Mesothelial cell of epicardium (in vitro differentiated cells): ENCODE data around the gene DNAJC25. TPM values are rescaled to one million over a fixed set of nuclear protein-coding genes. Genes with fewer than 3 reads are reported as not detected.

Experiments used
- DNase-seq, 2 experiments: peaks; one replicate each; pipeline ENCODE4 v3.0.0; 2021; ENCODE audit warnings: low spot score in 2 of 2; ENCODE audit not compliant: unreplicated experiment in 2 of 2
- H3K27ac Mint-ChIP-seq: 2 replicates; pipeline ENCODE4 v1.8.0; 2021; ENCODE audit warnings: mixed read lengths
- H3K27me3 Mint-ChIP-seq: 2 replicates; pipeline ENCODE4 v1.8.0; 2021; ENCODE audit warnings: low read depth, mixed read lengths
- H3K36me3 Mint-ChIP-seq: 2 replicates; pipeline ENCODE4 v1.8.0; 2021; ENCODE audit warnings: mixed read lengths
- H3K4me1 Mint-ChIP-seq: 2 replicates; pipeline ENCODE4 v1.8.0; 2021; ENCODE audit warnings: mixed read lengths
- H3K4me3 Mint-ChIP-seq: 2 replicates; pipeline ENCODE4 v1.8.0; 2021; ENCODE audit warnings: mild to moderate bottlenecking, moderate library complexity, mixed read lengths
- H3K9me3 Mint-ChIP-seq: 2 replicates; pipeline ENCODE4 v1.8.0; 2021; ENCODE audit warnings: mixed read lengths
- total RNA-seq: library from RNA; stranded (reverse); gene quantifications from 3 replicates; pipeline ENCODE4 v1.2.1, GENCODE V29; 2021
- TF ChIP-seq, protein P1 (sequence below): fragments of 200-600 bp; sonication (generic); IDR thresholded peaks from one replicate; pipeline ENCODE4 v1.5.0; 2021; ENCODE audit warnings: antibody characterized with exemption; ENCODE audit not compliant: unreplicated experiment

Gene DNAJC25
- total RNA-seq, 1 donor from 2014 or later, result 9.9 TPM

DNA sequence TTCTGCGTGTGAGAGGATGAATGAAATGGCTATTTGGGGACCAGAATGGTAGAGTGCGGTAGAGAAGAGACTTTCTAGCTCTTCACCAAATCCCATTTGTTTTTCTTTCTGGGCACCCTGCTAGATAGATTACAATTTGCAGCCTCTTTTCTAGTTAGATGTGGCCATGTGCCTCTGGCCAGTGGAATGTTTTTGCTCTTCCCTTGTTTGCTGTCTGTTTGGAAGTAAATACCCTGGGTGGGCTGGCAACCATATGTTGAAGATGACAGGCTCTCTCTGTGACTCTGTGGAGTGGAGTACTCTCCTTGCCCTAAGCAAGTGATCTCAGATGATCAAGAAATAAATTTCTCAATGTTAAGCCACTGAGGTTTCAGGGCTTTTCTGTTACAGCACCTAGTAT is 43.2 kb downstream of the DNAJC25 start:
- Mint-ChIP-seq H3K9me3 (peaks cover 3% of the 10 kb centered on the region), H3K27me3 (no peaks in the 10 kb centered on the region), H3K4me1 (no peaks in the 10 kb centered on the region), H3K4me3 (no peak overlapping the region), H3K27ac (no peak overlapping the region), H3K36me3 (peaks cover 20% of the 10 kb centered on the region)
- TF ChIP-seq, protein P1, sequence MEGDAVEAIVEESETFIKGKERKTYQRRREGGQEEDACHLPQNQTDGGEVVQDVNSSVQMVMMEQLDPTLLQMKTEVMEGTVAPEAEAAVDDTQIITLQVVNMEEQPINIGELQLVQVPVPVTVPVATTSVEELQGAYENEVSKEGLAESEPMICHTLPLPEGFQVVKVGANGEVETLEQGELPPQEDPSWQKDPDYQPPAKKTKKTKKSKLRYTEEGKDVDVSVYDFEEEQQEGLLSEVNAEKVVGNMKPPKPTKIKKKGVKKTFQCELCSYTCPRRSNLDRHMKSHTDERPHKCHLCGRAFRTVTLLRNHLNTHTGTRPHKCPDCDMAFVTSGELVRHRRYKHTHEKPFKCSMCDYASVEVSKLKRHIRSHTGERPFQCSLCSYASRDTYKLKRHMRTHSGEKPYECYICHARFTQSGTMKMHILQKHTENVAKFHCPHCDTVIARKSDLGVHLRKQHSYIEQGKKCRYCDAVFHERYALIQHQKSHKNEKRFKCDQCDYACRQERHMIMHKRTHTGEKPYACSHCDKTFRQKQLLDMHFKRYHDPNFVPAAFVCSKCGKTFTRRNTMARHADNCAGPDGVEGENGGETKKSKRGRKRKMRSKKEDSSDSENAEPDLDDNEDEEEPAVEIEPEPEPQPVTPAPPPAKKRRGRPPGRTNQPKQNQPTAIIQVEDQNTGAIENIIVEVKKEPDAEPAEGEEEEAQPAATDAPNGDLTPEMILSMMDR, result no peak
- no peak for DNase-seq

DNA sequence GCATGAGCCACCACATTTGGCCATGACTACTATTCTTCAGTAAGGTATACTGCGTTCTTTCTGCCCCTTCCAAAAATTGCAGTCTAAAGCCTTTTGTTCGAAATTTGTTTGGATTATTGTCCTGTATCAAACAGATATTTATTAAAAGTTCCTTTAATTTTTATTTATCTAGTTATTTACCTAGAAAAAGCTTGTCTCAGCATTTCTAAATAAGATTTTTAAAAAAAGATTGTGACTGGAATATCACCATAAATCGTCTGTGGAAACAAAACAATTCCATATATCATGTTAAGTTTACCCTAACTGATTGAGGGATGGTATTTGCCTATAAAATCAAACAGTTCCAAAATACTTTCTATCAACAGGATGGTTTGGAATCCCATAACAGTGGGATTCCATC is 45.0 kb downstream of the DNAJC25 start:
- DNase-seq, result no peak
- Mint-ChIP-seq H3K9me3 (peaks cover 6% of the 10 kb centered on the region), H3K27ac (no peak overlapping the region), H3K4me3 (no peak overlapping the region), H3K27me3 (no peaks in the 10 kb centered on the region), H3K36me3 (peaks cover 25% of the 10 kb centered on the region), H3K4me1 (no peaks in the 10 kb centered on the region)
- TF ChIP-seq, protein P1, result no peak

DNA sequence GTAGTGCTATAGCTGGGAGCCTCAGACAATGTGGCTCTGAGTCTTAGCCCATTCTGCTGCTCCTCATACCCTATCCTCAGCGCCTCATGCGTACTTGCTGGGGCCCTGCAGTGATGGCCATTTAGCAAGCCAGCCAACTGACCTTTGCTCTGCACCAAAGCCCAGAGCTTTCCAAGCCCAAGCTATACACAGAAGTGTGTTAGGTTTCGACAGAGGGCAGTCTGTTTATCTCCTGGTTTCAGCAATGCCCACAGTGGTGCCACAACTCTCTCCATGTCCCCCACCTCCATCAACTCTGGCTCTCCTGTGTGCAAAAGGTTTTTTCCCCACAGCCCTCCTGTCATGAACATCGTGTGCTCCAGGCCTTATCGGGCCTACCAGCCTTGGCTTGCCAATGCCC is 47.2 kb downstream of the DNAJC25 start:
- Mint-ChIP-seq H3K27ac (no peak overlapping the region), H3K36me3 (peaks cover 23% of the 10 kb centered on the region), H3K4me1 (no peaks in the 10 kb centered on the region), H3K27me3 (no peaks in the 10 kb centered on the region), H3K4me3 (no peak overlapping the region), H3K9me3 (peaks cover 6% of the 10 kb centered on the region)
- TF ChIP-seq, protein P1, result no peak
- DNase-seq, result no peak

DNA sequence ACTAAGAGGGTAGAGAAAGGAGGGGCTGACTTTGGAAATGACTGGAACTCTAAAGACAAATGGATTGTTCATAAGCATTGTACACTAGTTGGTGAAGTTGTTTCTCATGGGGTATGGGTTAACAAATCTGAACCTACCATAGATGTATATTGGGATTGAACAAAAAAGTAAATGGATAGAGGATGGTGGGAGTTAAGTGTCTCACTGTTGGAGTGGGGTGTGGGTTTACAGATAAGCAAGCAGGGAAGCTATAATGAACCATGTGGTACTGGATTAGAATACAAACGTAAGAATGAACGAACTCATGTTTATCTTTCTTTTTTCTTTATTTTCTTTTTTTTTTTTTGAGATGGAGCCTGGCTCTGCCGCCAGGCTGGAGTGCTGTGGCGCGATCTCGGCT is 48.1 kb downstream of the DNAJC25 start:
- no peaks in the 10 kb centered on the region for H3K4me1 Mint-ChIP-seq
- TF ChIP-seq, protein P1, result no peak
- peaks cover 6% of the 10 kb centered on the region for H3K9me3 Mint-ChIP-seq
- H3K27ac Mint-ChIP-seq, result no peak overlapping the region
- DNase-seq, result no peak
- H3K36me3 Mint-ChIP-seq, result peaks cover 23% of the 10 kb centered on the region
- no peak overlapping the region for H3K4me3 Mint-ChIP-seq
- H3K27me3 Mint-ChIP-seq, result no peaks in the 10 kb centered on the region

DNA sequence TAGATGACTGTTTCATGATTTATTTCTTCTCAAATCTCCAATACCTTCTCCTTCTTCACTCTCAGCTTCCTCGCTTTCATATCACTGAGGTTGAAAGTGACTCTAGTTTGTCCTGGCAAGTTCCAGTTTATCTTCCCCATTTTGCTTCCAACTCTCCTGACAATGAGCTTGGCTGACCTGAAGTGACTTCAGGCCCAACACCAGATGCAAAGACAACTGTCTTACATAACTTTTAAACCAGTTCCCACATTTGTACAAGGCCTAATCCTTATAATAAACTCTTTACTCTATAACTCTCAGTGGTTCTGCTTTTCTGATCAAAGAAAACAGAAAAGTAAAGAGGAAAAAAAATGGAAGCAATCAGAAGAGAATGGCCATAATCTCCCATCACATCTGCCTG is 52.3 kb downstream of the DNAJC25 start:
- no peak for DNase-seq
- peaks cover 6% of the 10 kb centered on the region for H3K9me3 Mint-ChIP-seq

More for the DNA sequence above, 52.3 kb downstream of the DNAJC25 start:
- Mint-ChIP-seq H3K27me3 (no peaks in the 10 kb centered on the region), H3K36me3 (peaks cover 11% of the 10 kb centered on the region), H3K27ac (no peak overlapping the region), H3K4me3 (no peak overlapping the region), H3K4me1 (peaks cover 10% of the 10 kb centered on the region)
- TF ChIP-seq, protein P1, result no peak
